IMR-90 (cell line): Measurements from ENCODE around the gene PZP. TPM values are rescaled to one million over a fixed set of nuclear protein-coding genes. Genes with fewer than 3 reads are reported as not detected.

Experiments used
- ATAC-seq: fragments of 200-7000 bp; cut with Tn5 transposase; 2 replicates; pipeline ENCODE4 v1.9.1; 2020; ENCODE audit warnings: low read depth, mild to moderate bottlenecking, moderate library complexity
- BruUV-seq: library from RNA; stranded (reverse); fragments of 400-500 nt; replicated peaks from 2 replicates; lab custom pipeline; 2021; lab: Mats Ljungman, UMichigan
- CTCF ChIA-PET: fragments of 300-600 bp; formaldehyde crosslinking; extraction: SDS; loops from one replicate; lab custom pipeline; 2021; ENCODE audit warnings: antibody characterized with exemption; lab: Yijun Ruan, JAX
- POLR2A ChIA-PET: fragments of 300-600 bp; sonication (Branson Sonifier 250); formaldehyde crosslinking; loops from one replicate; lab custom pipeline; 2022; ENCODE audit warnings: antibody characterized with exemption; ENCODE audit not compliant: unreplicated experiment; lab: Charles Lee
- DNase-seq: peaks from one replicate; pipeline ENCODE4 v3.0.0; 2013
- H2AFZ ChIP-seq: replicated peaks from 2 replicates; pipeline ENCODE3; 2013; ENCODE audit warnings: low read length, mild to moderate bottlenecking; ENCODE audit not compliant: poor library complexity
- H2AK5ac ChIP-seq: 2 replicates; pipeline ENCODE4 v1.6.1; 2013; ENCODE audit warnings: low read depth, low read length, inconsistent platforms
- H2AK9ac ChIP-seq: replicated peaks from 2 replicates; pipeline ENCODE3; 2013; ENCODE audit warnings: mild to moderate bottlenecking, low read depth, low read length, moderate library complexity; ENCODE audit not compliant: poor library complexity
- H2BK120ac ChIP-seq: 2 replicates; pipeline ENCODE4 v1.6.1; 2013; ENCODE audit warnings: low read depth, low read length, inconsistent platforms
- H2BK15ac ChIP-seq: 3 replicates; pipeline ENCODE4 v1.6.1; 2013; ENCODE audit warnings: low read depth, low read length, inconsistent platforms
- H2BK20ac ChIP-seq: 2 replicates; pipeline ENCODE4 v1.6.1; 2013; ENCODE audit warnings: low read depth, mild to moderate bottlenecking, inconsistent platforms, low read length, moderate library complexity
- H2BK5ac ChIP-seq: 2 replicates; pipeline ENCODE4 v1.6.1; 2013; ENCODE audit warnings: mild to moderate bottlenecking, low read depth, low read length, inconsistent platforms; ENCODE audit not compliant: poor library complexity, severe bottlenecking
- H3K14ac ChIP-seq: replicated peaks from 2 replicates; pipeline ENCODE4 v1.6.1; 2013; ENCODE audit warnings: low read depth, low read length, inconsistent platforms
- H3K18ac ChIP-seq: 2 replicates; pipeline ENCODE4 v1.6.1; 2013; ENCODE audit warnings: low read depth, low read length, control low read depth
- H3K23ac ChIP-seq: 2 replicates; pipeline ENCODE4 v1.6.1; 2013; ENCODE audit warnings: low read depth, low read length, inconsistent platforms
- H3K27ac ChIP-seq: 2 replicates; pipeline ENCODE4 v1.5.1; 2013; ENCODE audit warnings: mild to moderate bottlenecking, control low read depth, low read length; ENCODE audit not compliant: insufficient read depth
- H3K27me3 ChIP-seq: 2 replicates; pipeline ENCODE4 v1.6.1; 2013; ENCODE audit warnings: low read length; ENCODE audit not compliant: control insufficient read depth, insufficient read depth
- H3K36me3 ChIP-seq: 2 replicates; pipeline ENCODE4 v1.6.1; 2013; ENCODE audit warnings: low read length, mixed read lengths; ENCODE audit not compliant: control insufficient read depth, insufficient read depth
- H3K4ac ChIP-seq: 2 replicates; pipeline ENCODE4 v1.6.1; 2013; ENCODE audit warnings: low read depth, low read length, inconsistent platforms
- H3K4me1 ChIP-seq: 2 replicates; pipeline ENCODE4 v1.6.1; 2013; ENCODE audit warnings: low read length, mixed read lengths; ENCODE audit not compliant: control insufficient read depth, insufficient read depth
- H3K4me2 ChIP-seq: 2 replicates; pipeline ENCODE4 v1.6.1; 2013; ENCODE audit warnings: low read depth, mild to moderate bottlenecking, control low read depth, low read length, moderate library complexity
- H3K4me3 ChIP-seq: 2 replicates; pipeline ENCODE4 v1.5.1; 2013; ENCODE audit warnings: low read depth, mild to moderate bottlenecking, control low read depth, low read length, moderate library complexity; ENCODE audit not compliant: insufficient read depth
- H3K56ac ChIP-seq: 2 replicates; pipeline ENCODE4 v1.6.1; 2013; ENCODE audit warnings: low read length, inconsistent platforms; ENCODE audit not compliant: insufficient read depth; ENCODE audit errors: extremely low read depth
- H3K79me1 ChIP-seq, 2 experiments: 2 replicates each; pipeline ENCODE4 v1.6.1; 2013; ENCODE audit warnings: low read length in 2 of 2, inconsistent platforms in 1 of 2, low read depth in 1 of 2
- H3K9ac ChIP-seq: 2 replicates; pipeline ENCODE4 v1.6.1; 2013; ENCODE audit warnings: low read depth, low read length, control low read depth
- H3K9me1 ChIP-seq: 2 replicates; pipeline ENCODE4 v1.6.1; 2013; ENCODE audit warnings: low read length, inconsistent platforms; ENCODE audit not compliant: insufficient read depth
- H3K9me3 ChIP-seq: 2 replicates; pipeline ENCODE4 v1.6.1; 2013; ENCODE audit warnings: low read length; ENCODE audit not compliant: control insufficient read depth, insufficient read depth
- H4K20me1 ChIP-seq: 2 replicates; pipeline ENCODE4 v1.6.1; 2013; ENCODE audit warnings: low read length, inconsistent platforms; ENCODE audit not compliant: insufficient read depth
- H4K5ac ChIP-seq: 2 replicates; pipeline ENCODE4 v1.6.1; 2013; ENCODE audit warnings: mild to moderate bottlenecking, low read depth, low read length, control low read depth
- H4K8ac ChIP-seq, 2 experiments: 2 replicates each; pipeline ENCODE4 v1.6.1; 2013; ENCODE audit warnings: low read depth in 2 of 2, low read length in 2 of 2, control low read depth in 1 of 2, inconsistent platforms in 1 of 2
- H4K91ac ChIP-seq: 2 replicates; pipeline ENCODE4 v1.6.1; 2013; ENCODE audit warnings: low read depth, low read length, inconsistent platforms; ENCODE audit not compliant: insufficient read depth
- CEBPB ChIP-seq: IDR thresholded peaks from 2 replicates; pipeline ENCODE4 v1.6.1; 2012; ENCODE audit warnings: low read depth, low read length, improper control_type of control experiment
- CTCF ChIP-seq: conservative IDR thresholded peaks from 2 replicates; pipeline ENCODE4 v1.5.1; 2012; ENCODE audit warnings: mild to moderate bottlenecking, low read depth, low read length, improper control_type of control experiment
- MAFK ChIP-seq: IDR thresholded peaks from 2 replicates; pipeline ENCODE4 v1.6.1; 2012; ENCODE audit warnings: low read depth, low read length, improper control_type of control experiment
- NFE2L2 ChIP-seq: fragments of 150-350 bp; IDR thresholded peaks from 2 replicates; pipeline ENCODE4 v1.6.1; 2016; ENCODE audit warnings: low read depth, mild to moderate bottlenecking, low read length
- RFX5 ChIP-seq: IDR thresholded peaks from 2 replicates; pipeline ENCODE4 v1.8.0; 2012; ENCODE audit warnings: low read depth, mild to moderate bottlenecking, low read length, moderate library complexity
- SMC3 ChIP-seq: fragments of 150-350 bp; IDR thresholded peaks from 2 replicates; pipeline ENCODE4 v1.6.1; 2016; ENCODE audit warnings: low read depth, mild to moderate bottlenecking, antibody characterized with exemption, low read length, moderate library complexity
- WGBS, 2 experiments: methylation state at CpG; one replicate each; pipeline versions ENCODE4 v1.1.5 to v1.1.7; 2013; ENCODE audit warnings: missing lambda C conversion rate in 2 of 2; ENCODE audit not compliant: insufficient read length in 1 of 2; ENCODE audit errors: extremely low coverage in 2 of 2; 5-methylcytosine and 5-hydroxymethylcytosine counted together
- dilution Hi-C: fragments of 300-500 bp; cut with HindIII; formaldehyde crosslinking; loops from one replicate; pipeline ENCODE4 v1.14.3; 2018; ENCODE audit warnings: low sequenced_read_pairs; ENCODE audit not compliant: unreplicated experiment
- in situ Hi-C: fragments of 300-500 bp; cut with MboI; formaldehyde crosslinking; loops from 3 replicates; pipeline ENCODE4 v1.14.3; 2019; ENCODE audit warnings: low sequenced_read_pairs, inconsistent platforms, mixed read lengths
- intact Hi-C: fragments of 100-400 bp; cut with micrococcal nuclease; formaldehyde crosslinking; loops from 2 replicates; pipeline ENCODE4 v1.10.0; 2022
- polyA plus RNA-seq, 3 experiments: library from polyadenylated mRNA; depleted of rRNA; stranded (reverse); fragments of >200 nt; gene quantifications; 2 replicates each; pipeline ENCODE4 v1.2.3, GENCODE V29; 2012; ENCODE audit warnings: low replicate concordance in 1 of 3
- total RNA-seq: library from RNA; depleted of rRNA; stranded (reverse); fragments of >200 nt; gene quantifications from 2 replicates; pipeline ENCODE4 v1.2.3, GENCODE V29; 2012
- TF ChIP-seq, protein P1 (sequence below): fragments of 150-350 bp; IDR thresholded peaks from 2 replicates; pipeline ENCODE4 v1.6.1; 2016; ENCODE audit warnings: low read depth, mild to moderate bottlenecking, low read length, moderate library complexity, borderline replicate concordance

The PZP gene
- total and polyA plus RNA-seq, 2 of the 4 experiments (the other 2 are of a cell fraction): not detected

DNA sequence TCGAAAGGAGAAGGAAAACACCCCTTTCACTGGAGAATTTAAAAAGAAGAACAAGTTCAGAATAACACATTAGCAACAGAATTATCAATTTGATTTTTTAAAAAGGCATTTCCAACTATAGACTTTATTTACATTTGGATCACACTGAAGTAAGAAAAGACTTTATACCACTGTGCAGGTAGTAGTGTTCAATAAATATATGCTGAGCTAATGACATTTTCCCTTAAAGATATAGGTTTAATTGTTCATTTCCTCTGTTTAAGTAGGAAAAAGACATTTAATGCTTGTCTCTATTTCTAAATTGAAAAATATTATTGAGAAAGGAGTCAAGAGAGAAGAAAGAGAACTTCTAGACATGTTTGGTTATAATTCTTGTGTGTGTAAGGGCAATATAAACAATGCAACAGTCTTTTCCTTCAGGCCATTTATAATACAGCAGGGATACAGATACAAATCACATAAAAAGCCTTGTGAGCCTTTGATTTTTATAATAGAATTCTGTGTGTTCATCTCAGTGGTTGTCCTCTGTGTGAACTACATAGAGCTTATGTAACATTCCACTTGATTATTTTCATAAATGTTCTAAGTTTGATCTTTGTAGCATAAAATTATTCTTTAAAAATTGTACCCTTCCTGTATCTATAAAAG lies 48.7 kb upstream of the PZP start:
- no CpG with 5 or more reads among the region's 1 CpG for WGBS, 2 experiments
- H3K18ac ChIP-seq: no peak overlapping the region
- H2BK120ac ChIP-seq: no peak overlapping the region
- H3K9ac ChIP-seq: no peak overlapping the region
- TF ChIP-seq CTCF (no peak), MAFK (peak; percentile 59; the same call in 1 of the 2 replicates), SMC3 (no peak), NFE2L2 (no peak), RFX5 (no peak), CEBPB (no peak)
- TF ChIP-seq, protein P1, sequence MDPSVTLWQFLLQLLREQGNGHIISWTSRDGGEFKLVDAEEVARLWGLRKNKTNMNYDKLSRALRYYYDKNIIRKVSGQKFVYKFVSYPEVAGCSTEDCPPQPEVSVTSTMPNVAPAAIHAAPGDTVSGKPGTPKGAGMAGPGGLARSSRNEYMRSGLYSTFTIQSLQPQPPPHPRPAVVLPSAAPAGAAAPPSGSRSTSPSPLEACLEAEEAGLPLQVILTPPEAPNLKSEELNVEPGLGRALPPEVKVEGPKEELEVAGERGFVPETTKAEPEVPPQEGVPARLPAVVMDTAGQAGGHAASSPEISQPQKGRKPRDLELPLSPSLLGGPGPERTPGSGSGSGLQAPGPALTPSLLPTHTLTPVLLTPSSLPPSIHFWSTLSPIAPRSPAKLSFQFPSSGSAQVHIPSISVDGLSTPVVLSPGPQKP: no peak
- dilution Hi-C loops: no loop called here
- H4K20me1 ChIP-seq: no peaks in the 10 kb centered on the region
- ATAC-seq (no peak), DNase-seq (no peak)
- no peak overlapping the region for H2BK5ac ChIP-seq
- no peak overlapping the region for H3K4ac ChIP-seq
- H3K27ac ChIP-seq: no peak overlapping the region
- no peak overlapping the region for H4K91ac ChIP-seq
- no peaks in the 10 kb centered on the region for H3K27me3 ChIP-seq
- no peaks in the 10 kb centered on the region for H3K79me1 ChIP-seq
- H2AK5ac ChIP-seq: no peak overlapping the region
- ChIA-PET POLR2A (no interaction called here), CTCF (no interaction called here)
- no TSS peak for BruUV-seq
- H2BK15ac ChIP-seq: no peak overlapping the region
- in situ Hi-C loops: no loop called here
- H3K4me1 ChIP-seq: no peaks in the 10 kb centered on the region
- intact Hi-C loops: no loop called here
- H3K9me1 ChIP-seq: no peaks in the 10 kb centered on the region
- H4K8ac ChIP-seq: no peak overlapping the region
- no peak overlapping the region for H3K4me2 ChIP-seq
- H2AK9ac ChIP-seq: no peak overlapping the region
- H3K36me3 ChIP-seq: no peaks in the 10 kb centered on the region
- no peak overlapping the region for H2BK20ac ChIP-seq
- no peak overlapping the region for H3K14ac ChIP-seq
- no peaks in the 10 kb centered on the region for H3K9me3 ChIP-seq
- H2AFZ ChIP-seq: no peak overlapping the region
- no peak overlapping the region for H4K5ac ChIP-seq
- H3K56ac ChIP-seq: no peak overlapping the region
- no peak overlapping the region for H3K23ac ChIP-seq
- no peak overlapping the region for H3K4me3 ChIP-seq
